Spleen (tissue), 11 donors: ENCODE data around the gene DHTKD1. TPM values are rescaled to one million over a fixed set of nuclear protein-coding genes. Genes with fewer than 3 reads are reported as not detected.
"Not testable (repeated sequence)": the region's sequence is repeated elsewhere in the genome, so short reads cannot be mapped to it uniquely, and the experiment has no call there.

ENCODE experiments used
- DNase-seq: peaks from one replicate; pipeline ENCODE4 v3.0.0-alpha.2; 2020
- H3K27ac ChIP-seq, 8 donors: fragments of 200-600 bp; sonication (generic) in 7 of 8; 1 replicate in 4 of 8; 2 replicates in 4 of 8; pipeline versions ENCODE4 v1.5.0 to v1.8.0; 2016 to 2021; ENCODE audit warnings: inconsistent platforms in 4 of 8, mild to moderate bottlenecking in 4 of 8, moderate library complexity in 1 of 8
- H3K27me3 ChIP-seq, 7 donors: fragments of 200-600 bp; sonication (generic) in 6 of 7; replicated peaks in 1 of 7; 1 replicate in 4 of 7; 2 replicates in 3 of 7; pipeline versions ENCODE4 v1.5.0 to v1.8.0; 2016 to 2021; ENCODE audit warnings: inconsistent platforms in 3 of 7, mild to moderate bottlenecking in 1 of 7
- H3K36me3 ChIP-seq, 6 donors: fragments of 200-600 bp; sonication (generic) in 5 of 6; 1 replicate in 4 of 6; 2 replicates in 2 of 6; pipeline versions ENCODE4 v1.5.0 to v1.8.0; 2016 to 2021; ENCODE audit warnings: inconsistent platforms in 2 of 6
- H3K4me1 ChIP-seq, 6 donors: fragments of 200-600 bp; sonication (generic) in 5 of 6; 1 replicate in 3 of 6; 2 replicates in 3 of 6; pipeline versions ENCODE4 v1.5.0 to v1.8.0; 2016 to 2021; ENCODE audit warnings: inconsistent platforms in 3 of 6
- H3K4me3 ChIP-seq, 8 donors: fragments of 200-600 bp; sonication (generic) in 7 of 8; 1 replicate in 4 of 8; 2 replicates in 4 of 8; pipeline versions ENCODE4 v1.5.0 to v1.8.0; 2016 to 2021; ENCODE audit warnings: inconsistent platforms in 4 of 8, mild to moderate bottlenecking in 4 of 8, moderate library complexity in 2 of 8
- H3K9me3 ChIP-seq, 8 donors: fragments of 200-600 bp; sonication (generic) in 7 of 8; 1 replicate in 4 of 8; 2 replicates in 4 of 8; pipeline versions ENCODE4 v1.5.0 to v1.8.0; 2016 to 2021; ENCODE audit warnings: inconsistent platforms in 4 of 8
- POLR2A ChIP-seq, 3 donors: fragments of 450-650 bp; IDR thresholded peaks; one replicate each; pipeline ENCODE4 v1.5.1; 2017; ENCODE audit warnings: antibody characterized with exemption in 3 of 3, mild to moderate bottlenecking in 1 of 3
- POLR2AphosphoS5 ChIP-seq, 3 donors: sonication (generic); formaldehyde crosslinking; IDR thresholded peaks; one replicate each; pipeline ENCODE4 v1.5.1; 2017; ENCODE audit warnings: antibody characterized with exemption in 3 of 3
- WGBS, 5 donors: extraction: QIAGEN DNeasy Blood & Tissue Kit in 3 of 5; methylation state at CpG; one replicate each; pipeline versions ENCODE4 v1.1.5 to v1.1.7; 2013 to 2018; 5-methylcytosine and 5-hydroxymethylcytosine counted together
- intact Hi-C: fragments of 100-400 bp; cut with DNase I; formaldehyde crosslinking; loops from one replicate; pipeline ENCODE4 v1.15.0; 2023; ENCODE audit warnings: low total_unique reads
- polyA plus RNA-seq, 3 donors: library from polyadenylated mRNA; stranded (reverse); fragments of 200-250 nt; gene quantifications; one replicate each; pipeline ENCODE4 v1.2.1, GENCODE V29; 2013
- total RNA-seq, 7 donors: library from RNA; depleted of rRNA in 3 of 7; stranded (reverse); fragments of >200 nt in 3 of 7; fragmentation: NEBNext Ultra II Directional in 4 of 7; extraction: Animal tissue kit (Norgen Biotek cat#: 25700) in 4 of 7; gene quantifications; one replicate each; pipeline versions ENCODE4 v1.1.0 to v1.2.1, GENCODE V29; 2016 to 2021
- TF ChIP-seq, protein P1 (sequence below), 11 experiments: fragments of 200-600 bp in 7 of 11; fragments of 450-650 bp in 4 of 11; sonication (generic) in 4 of 11; IDR thresholded peaks in 8 of 11; conservative IDR thresholded peaks in 3 of 11; 1 replicate in 7 of 11; 2 replicates in 4 of 11; pipeline versions ENCODE4 v1.4.0 to v1.8.0; 2016 to 2021; ENCODE audit warnings: antibody characterized with exemption in 11 of 11, inconsistent platforms in 4 of 11, mild to moderate bottlenecking in 1 of 11
- donor health status: healthy with polysubstance abuse.
- donor health status: DM: no; HTN: no; CAD: no; lungs with moderate emphysema.
- donor health status: DM: no; HTN: no; CAD: no.
- donor health status: Bipolar disorder and iron deficiency.
- donor health status: healthy.
- donor health status: DM: no; HTN: no; CAD: no.
- donor health status: DM: yes; HTN: yes; CAD: no.

The DHTKD1 gene
- total and polyA plus RNA-seq, 10 donors, result 7.4 to 36.6 (median 27.6) TPM

GRCh38 chr10:12062754-12063482, 5.8 kb upstream of the DHTKD1 start:
- H3K27me3 ChIP-seq, result no peaks in the 10 kb centered on the region
- no peaks in the 10 kb centered on the region for H3K9me3 ChIP-seq
- TF ChIP-seq POLR2AphosphoS5 (IDR thresholded peaks at IDR 0.05), result no peak
- TF ChIP-seq, protein P1, sequence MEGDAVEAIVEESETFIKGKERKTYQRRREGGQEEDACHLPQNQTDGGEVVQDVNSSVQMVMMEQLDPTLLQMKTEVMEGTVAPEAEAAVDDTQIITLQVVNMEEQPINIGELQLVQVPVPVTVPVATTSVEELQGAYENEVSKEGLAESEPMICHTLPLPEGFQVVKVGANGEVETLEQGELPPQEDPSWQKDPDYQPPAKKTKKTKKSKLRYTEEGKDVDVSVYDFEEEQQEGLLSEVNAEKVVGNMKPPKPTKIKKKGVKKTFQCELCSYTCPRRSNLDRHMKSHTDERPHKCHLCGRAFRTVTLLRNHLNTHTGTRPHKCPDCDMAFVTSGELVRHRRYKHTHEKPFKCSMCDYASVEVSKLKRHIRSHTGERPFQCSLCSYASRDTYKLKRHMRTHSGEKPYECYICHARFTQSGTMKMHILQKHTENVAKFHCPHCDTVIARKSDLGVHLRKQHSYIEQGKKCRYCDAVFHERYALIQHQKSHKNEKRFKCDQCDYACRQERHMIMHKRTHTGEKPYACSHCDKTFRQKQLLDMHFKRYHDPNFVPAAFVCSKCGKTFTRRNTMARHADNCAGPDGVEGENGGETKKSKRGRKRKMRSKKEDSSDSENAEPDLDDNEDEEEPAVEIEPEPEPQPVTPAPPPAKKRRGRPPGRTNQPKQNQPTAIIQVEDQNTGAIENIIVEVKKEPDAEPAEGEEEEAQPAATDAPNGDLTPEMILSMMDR (IDR thresholded peaks at IDR 0.05 in 8 of 11, conservative IDR thresholded peaks at IDR 0.05 in 3 of 11), result no peak
- TF ChIP-seq POLR2A (IDR thresholded peaks at IDR 0.05), result no peak
- no peaks in the 10 kb centered on the region for H3K36me3 ChIP-seq
- 70 to 89% (median 77%) methylated on average over 14 of the region's 14 CpGs for WGBS, 5 donors
- DNase-seq, result peak; percentile 19
- peaks cover 0 to 1% (median 0%) of the 10 kb centered on the region in 6 donors for H3K4me1 ChIP-seq
- intact Hi-C loops, result no loop called here
- peak overlapping the region in 2 of 8 donors; percentile 30 to 32 for H3K27ac ChIP-seq
- no peak overlapping the region for H3K4me3 ChIP-seq

DNA sequence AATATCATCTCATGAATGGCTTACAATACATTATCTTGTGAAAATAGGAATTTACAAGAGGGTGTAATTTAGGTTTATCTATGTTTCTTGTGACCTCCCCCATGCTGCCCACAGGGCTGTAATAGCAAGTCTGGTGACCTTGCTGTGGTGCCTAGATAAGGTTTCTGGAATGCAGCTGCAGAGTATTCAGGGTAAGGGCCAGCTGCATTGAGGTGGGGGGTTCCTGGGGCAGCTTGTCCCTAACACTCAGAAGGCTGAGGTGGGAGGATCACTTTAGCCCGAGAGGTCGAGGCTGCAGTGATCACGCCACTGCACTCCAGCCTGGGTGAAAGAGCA, 5.3 kb upstream of the DHTKD1 start:
- 58 to 85% (median 73%) methylated on average over 3 of the region's 3 CpGs for WGBS, 5 donors
- Histone ChIP-seq H3K27me3 (no peaks in the 10 kb centered on the region), H3K36me3 (no peaks in the 10 kb centered on the region), H3K4me1 (peaks cover 0 to 7% (median 4%) of the 10 kb centered on the region in 6 donors), H3K27ac (peak overlapping the region in 1 of 8 donors; percentile 32), H3K4me3 (no peak overlapping the region), H3K9me3 (no peaks in the 10 kb centered on the region)
- intact Hi-C loops, result no loop called here
- TF ChIP-seq POLR2A (IDR thresholded peaks at IDR 0.05), result no peak
- TF ChIP-seq, protein P1 (IDR thresholded peaks at IDR 0.05 in 8 of 11, conservative IDR thresholded peaks at IDR 0.05 in 3 of 11), result no peak
- no peak for TF ChIP-seq POLR2AphosphoS5 (IDR thresholded peaks at IDR 0.05)
- DNase-seq, result no peak

DNA sequence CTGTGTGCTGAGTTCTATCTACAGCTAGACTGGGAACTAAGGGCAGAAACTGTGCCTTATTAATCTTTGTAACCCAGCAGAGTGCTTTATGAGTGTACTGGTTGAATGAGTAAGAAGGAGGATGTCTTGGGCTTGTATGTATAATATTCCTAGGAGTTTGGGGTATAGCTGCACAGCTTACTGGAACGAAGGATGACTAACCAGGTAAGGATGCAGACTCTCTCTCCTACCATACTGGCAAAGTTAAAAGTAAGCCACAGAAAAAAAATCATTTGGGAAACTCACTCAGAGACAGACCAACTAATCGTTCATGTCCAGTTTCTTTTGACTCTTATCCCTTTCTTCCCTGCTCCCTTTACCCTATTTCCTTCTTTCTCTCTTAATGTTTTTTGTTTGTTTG, 1.4 kb upstream of the DHTKD1 start:
- Histone ChIP-seq H3K4me1 (peaks cover 11 to 39% (median 22%) of the 10 kb centered on the region in 6 donors), H3K36me3 (no peaks in the 10 kb centered on the region), H3K27me3 (no peaks in the 10 kb centered on the region), H3K27ac (no peak overlapping the region), H3K4me3 (no peak overlapping the region), H3K9me3 (no peaks in the 10 kb centered on the region)
- intact Hi-C loops, result no loop called here
- no peak for DNase-seq
- WGBS, 5 donors, result 88 to 98% (median 94%) methylated on average over 2 of the region's 2 CpGs
- TF ChIP-seq, protein P1 (IDR thresholded peaks at IDR 0.05 in 8 of 11, conservative IDR thresholded peaks at IDR 0.05 in 3 of 11), result no peak
- TF ChIP-seq POLR2AphosphoS5 (IDR thresholded peaks at IDR 0.05), result no peak
- TF ChIP-seq POLR2A (IDR thresholded peaks at IDR 0.05), result no peak

GRCh38 chr10:12071441-12071840, 2.7 kb downstream of the DHTKD1 start:
- H3K9me3 ChIP-seq, H3K27ac ChIP-seq, H3K4me3 ChIP-seq, intact Hi-C loops, DNase-seq, H3K27me3 ChIP-seq: not testable (repeated sequence)
- WGBS, 5 donors, result 94 to 98% (median 95%) methylated on average over 15 of the region's 15 CpGs
- Histone ChIP-seq H3K36me3 (peaks cover 0 to 11% (median 0%) of the 10 kb centered on the region in 6 donors), H3K4me1 (peaks cover 11 to 80% (median 29%) of the 10 kb centered on the region in 6 donors)
